B cell (primary cell): Measurements from ENCODE around the gene CHD9NB. TPM values are rescaled to one million over a fixed set of nuclear protein-coding genes. Genes with fewer than 3 reads are reported as not detected.

Experiments used
- ATAC-seq: fragments of 200-7000 bp; cut with Tn5 transposase; one replicate; pipeline ENCODE4 v1.10.0; 2021; ENCODE audit warnings: low read depth, mild to moderate bottlenecking, moderate number of reproducible peaks, moderate library complexity
- CTCF ChIA-PET: fragments of 350-600 bp; sonication (Branson Sonifier 250); formaldehyde crosslinking; loops from one replicate; lab custom pipeline; 2021; ENCODE audit warnings: antibody characterized with exemption, inconsistent platforms; lab: Charles Lee
- POLR2A ChIA-PET: fragments of 350-600 bp; sonication (Branson Sonifier 250); formaldehyde crosslinking; loops from one replicate; lab custom pipeline; 2021; ENCODE audit warnings: antibody characterized with exemption; lab: Charles Lee
- DNase-seq: peaks from one replicate; pipeline ENCODE4 v3.0.0; 2013
- H2AFZ ChIP-seq: 2 replicates; pipeline ENCODE4 v1.6.1; 2012; ENCODE audit warnings: mild to moderate bottlenecking, low read depth, low read length; ENCODE audit not compliant: insufficient read depth, poor library complexity, severe bottlenecking
- H3K27ac ChIP-seq, 2 donors: 1 replicate in 1 of 2; 2 replicates in 1 of 2; pipeline ENCODE4 v1.5.1; 2012 to 2013; ENCODE audit warnings: low read length in 2 of 2, mild to moderate bottlenecking in 2 of 2, moderate library complexity in 1 of 2
- H3K27me3 ChIP-seq, 4 experiments: fragments of 200-600 bp in 1 of 4; sonication (generic) in 1 of 4; replicated peaks in 1 of 4; 1 replicate in 2 of 4; 2 replicates in 2 of 4; pipeline versions ENCODE4 v1.6.1 to v1.7.0; 2013 to 2016; ENCODE audit warnings: low read length in 3 of 4, mild to moderate bottlenecking in 2 of 4, mixed read lengths in 1 of 4, moderate library complexity in 1 of 4; ENCODE audit not compliant: insufficient read depth in 4 of 4, control insufficient read depth in 3 of 4; ENCODE audit errors: control extremely low read depth in 1 of 4
- H3K36me3 ChIP-seq, 2 experiments: replicated peaks in 1 of 2; 1 replicate in 1 of 2; 2 replicates in 1 of 2; pipeline versions ENCODE4 v1.6.1 to v1.7.1; 2013; ENCODE audit warnings: low read length in 1 of 2; ENCODE audit not compliant: insufficient read depth in 2 of 2, control insufficient read depth in 1 of 2; ENCODE audit errors: control extremely low read depth in 1 of 2, extremely low read depth in 1 of 2
- H3K4me1 ChIP-seq, 2 donors: fragments of 200-600 bp in 1 of 2; sonication (generic) in 1 of 2; 1 replicate in 1 of 2; 2 replicates in 1 of 2; pipeline versions ENCODE4 v1.5.1 to v1.6.1; 2013 to 2017; ENCODE audit warnings: low read length in 2 of 2; ENCODE audit not compliant: control insufficient read depth in 2 of 2, insufficient read depth in 2 of 2
- H3K4me2 ChIP-seq: replicated peaks from 2 replicates; pipeline ENCODE3; 2012; ENCODE audit warnings: mild to moderate bottlenecking, low read depth, low read length; ENCODE audit not compliant: poor library complexity, severe bottlenecking
- H3K4me3 ChIP-seq, 5 experiments: fragments of 200-600 bp in 1 of 5; sonication (generic) in 1 of 5; 1 replicate in 3 of 5; 2 replicates in 2 of 5; pipeline versions ENCODE4 v1.5.1 to v1.7.0; 2011 to 2016; ENCODE audit warnings: low read length in 4 of 5, mild to moderate bottlenecking in 4 of 5, low read depth in 2 of 5, control low read depth in 1 of 5, moderate library complexity in 1 of 5; ENCODE audit not compliant: insufficient read depth in 1 of 5; ENCODE audit errors: control extremely low read depth in 1 of 5, extremely low read depth in 1 of 5
- H3K79me2 ChIP-seq: fragments of 200-600 bp; sonication (generic); one replicate; pipeline ENCODE4 v1.6.0; 2016; ENCODE audit warnings: low read length; ENCODE audit not compliant: control insufficient read depth, insufficient read depth
- H3K9ac ChIP-seq: fragments of 200-600 bp; sonication (generic); 2 replicates; pipeline ENCODE4 v1.6.1; 2017; ENCODE audit warnings: mild to moderate bottlenecking, low read length, moderate library complexity
- H3K9me3 ChIP-seq, 3 donors: one replicate each; pipeline versions ENCODE4 v1.6.1 to v1.7.1; 2013; ENCODE audit warnings: low read length in 2 of 3; ENCODE audit not compliant: control insufficient read depth in 2 of 3, insufficient read depth in 1 of 3; ENCODE audit errors: control extremely low read depth in 1 of 3
- H4K20me1 ChIP-seq: 2 replicates; pipeline ENCODE4 v1.6.0; 2012; ENCODE audit warnings: mild to moderate bottlenecking, low read length; ENCODE audit not compliant: insufficient read depth, control insufficient read depth, poor library complexity, severe bottlenecking
- H3K27ac Mint-ChIP-seq: one replicate; pipeline ENCODE4 v1.8.0; 2021; ENCODE audit warnings: mixed read lengths
- H3K27me3 Mint-ChIP-seq: one replicate; pipeline ENCODE4 v1.8.0; 2021; ENCODE audit warnings: mixed read lengths
- H3K4me1 Mint-ChIP-seq: one replicate; pipeline ENCODE4 v1.8.0; 2021; ENCODE audit warnings: mixed read lengths
- H3K4me3 Mint-ChIP-seq: one replicate; pipeline ENCODE4 v1.8.0; 2021; ENCODE audit warnings: mixed read lengths
- H3K9me3 Mint-ChIP-seq: one replicate; pipeline ENCODE4 v1.8.0; 2022; ENCODE audit warnings: mixed read lengths; ENCODE audit not compliant: insufficient read depth
- CTCF ChIP-seq: fragments of 200-600 bp; IDR thresholded peaks from one replicate; pipeline ENCODE4 v1.8.0; 2022; ENCODE audit warnings: antibody characterized with exemption, mild to moderate bottlenecking
- EZH2 ChIP-seq: IDR thresholded peaks from 2 replicates; pipeline ENCODE4 v1.6.1; 2012; ENCODE audit warnings: borderline replicate concordance, low read depth, mild to moderate bottlenecking, moderate library complexity, low read length; ENCODE audit not compliant: insufficient read depth, poor library complexity, severe bottlenecking
- WGBS: methylation state at CpG from one replicate; pipeline ENCODE4 v1.1.5; 2013; ENCODE audit warnings: missing lambda C conversion rate; ENCODE audit not compliant: insufficient coverage; 5-methylcytosine and 5-hydroxymethylcytosine counted together
- intact Hi-C: fragments of 100-400 bp; cut with micrococcal nuclease; formaldehyde crosslinking; loops from one replicate; pipeline ENCODE4 v1.10.0; 2022
- polyA plus RNA-seq: library from polyadenylated mRNA; depleted of rRNA; stranded (reverse); fragments of >200 nt; gene quantifications from 2 replicates; pipeline ENCODE4 v1.2.3, GENCODE V29; 2012
- total RNA-seq, 2 donors: library from RNA; stranded (reverse); fragments of 120-200 nt in 1 of 2; gene quantifications; 1 replicate in 1 of 2; 2 replicates in 1 of 2; pipeline versions ENCODE4 v1.2.3 to v1.2.4, GENCODE V29; 2013 to 2022

CHD9NB gene
- total and polyA plus RNA-seq, 2 donors (not counting 1 experiment from before 2014, with no cell fraction given) = not detected

GRCh38 chr16:52993179-52993578 is 59.5 kb downstream of the CHD9NB start:
- no peak overlapping the region for H3K4me3 Mint-ChIP-seq
- H3K4me1 Mint-ChIP-seq = no peaks in the 10 kb centered on the region
- H3K4me3 ChIP-seq = no peak overlapping the region
- H3K27me3 ChIP-seq = peaks cover 0 to 2% (median 0%) of the 10 kb centered on the region in 4 experiments
- H3K9me3 ChIP-seq = peaks cover 0 to 1% (median 0%) of the 10 kb centered on the region in 3 donors
- H3K9ac ChIP-seq = no peak overlapping the region
- no peaks in the 10 kb centered on the region for H4K20me1 ChIP-seq
- TF ChIP-seq EZH2 (no peak), CTCF (no peak)
- peaks cover 18% of the 10 kb centered on the region for H3K27me3 Mint-ChIP-seq
- H3K4me1 ChIP-seq = no peaks in the 10 kb centered on the region
- DNase-seq (no peak), ATAC-seq (no peak)
- H3K9me3 Mint-ChIP-seq = peaks cover 4% of the 10 kb centered on the region
- no CpG with 5 or more reads among the region's 3 CpGs for WGBS
- no peak overlapping the region for H3K27ac Mint-ChIP-seq
- no peak overlapping the region for H3K4me2 ChIP-seq
- ChIA-PET POLR2A (no interaction called here), CTCF (no interaction called here)
- H3K36me3 ChIP-seq = no peaks in the 10 kb centered on the region
- no peak overlapping the region for H3K27ac ChIP-seq
- intact Hi-C loops = no loop called here
- no peaks in the 10 kb centered on the region for H3K79me2 ChIP-seq
- no peak overlapping the region for H2AFZ ChIP-seq

GRCh38 chr16:52991572-52991971 is 61.1 kb downstream of the CHD9NB start:
- Histone ChIP-seq H4K20me1 (no peaks in the 10 kb centered on the region), H2AFZ (no peak overlapping the region), H3K27me3 (peaks cover 0 to 2% (median 0%) of the 10 kb centered on the region in 4 experiments), H3K9me3 (peaks cover 0 to 1% (median 0%) of the 10 kb centered on the region in 3 donors), H3K4me1 (no peaks in the 10 kb centered on the region), H3K4me3 (no peak overlapping the region), H3K36me3 (no peaks in the 10 kb centered on the region), H3K79me2 (no peaks in the 10 kb centered on the region), H3K27ac (no peak overlapping the region), H3K4me2 (no peak overlapping the region), H3K9ac (no peak overlapping the region)
- ATAC-seq (no peak), DNase-seq (no peak)
- CTCF ChIA-PET = no interaction called here
- POLR2A ChIA-PET = no interaction called here
- TF ChIP-seq CTCF (no peak), EZH2 (no peak)
- H3K27ac Mint-ChIP-seq = no peak overlapping the region
- intact Hi-C loops = no loop called here
- peaks cover 4% of the 10 kb centered on the region for H3K9me3 Mint-ChIP-seq
- WGBS = no CpG with 5 or more reads among the region's 1 CpG
- no peaks in the 10 kb centered on the region for H3K4me1 Mint-ChIP-seq
- H3K4me3 Mint-ChIP-seq = no peak overlapping the region
- H3K27me3 Mint-ChIP-seq = peaks cover 20% of the 10 kb centered on the region

Other genes with a start within 250 kb of the CHD9NB start
- 97.5 and 102 TPM in 2 replicates for gene CHD9, start 2.1 kb upstream of the CHD9NB start, total RNA-seq
- gene CHD9, start 2.1 kb upstream of the CHD9NB start, polyA plus RNA-seq = 12.2 and 19.2 TPM in 2 replicates